ENCODE results near the gene SLC46A1.

Gene SLC46A1

DNA sequence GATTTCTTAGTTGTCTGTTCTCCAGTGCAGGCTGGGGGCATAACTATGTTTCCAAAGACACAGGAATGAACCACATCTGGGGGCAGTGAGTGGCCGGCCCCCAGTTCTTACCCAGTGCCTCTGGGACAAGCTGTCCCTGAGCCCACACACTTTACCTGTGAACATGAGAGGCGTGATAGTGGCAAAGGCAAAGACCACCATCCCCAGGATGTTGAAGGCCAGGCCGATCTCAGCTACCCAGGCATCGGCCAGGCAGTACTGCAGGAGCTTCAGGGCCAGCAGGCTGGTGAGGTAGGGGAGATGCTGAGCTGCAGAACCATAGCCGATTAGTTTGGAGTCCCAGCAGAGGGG, 1.6 kb downstream of the SLC46A1 start:
- no peak overlapping the region for H4K12ac ChIP-seq (ENCODE audit: low read depth, low read length)
- no peak overlapping the region for H3K27ac ChIP-seq (ENCODE audit: low read depth, low read length)
- peaks cover 3% of the 10 kb centered on the region for H3K79me2 ChIP-seq (ENCODE audit: control insufficient read depth, insufficient read depth, low read length, poor library complexity)
- H2BK12ac ChIP-seq (ENCODE audit: low read length), result no peak overlapping the region
- WGBS (ENCODE audit: extremely low coverage, insufficient coverage, insufficient read length), result no CpG with 5 or more reads among the region's 5 CpGs
- no peak overlapping the region for H3K4ac ChIP-seq (ENCODE audit: low read depth, low read length)
- no peaks in the 10 kb centered on the region for H3K9me3 ChIP-seq (ENCODE audit: insufficient read depth, low read depth, low read length)
- H2BK120ac ChIP-seq (ENCODE audit: insufficient read depth, low read length, poor library complexity), result no peak overlapping the region
- H3K9ac ChIP-seq (ENCODE audit: low read length), result no peak overlapping the region
- H2AK5ac ChIP-seq (ENCODE audit: low read length), result no peak overlapping the region
- H3K4me2 ChIP-seq (ENCODE audit: low read length), result no peak overlapping the region
- DNase-seq, result no peak
- no peaks in the 10 kb centered on the region for H3K27me3 ChIP-seq (ENCODE audit: insufficient read depth, low read length)
- H4K8ac ChIP-seq (ENCODE audit: low read depth, low read length), result no peak overlapping the region
- H4K91ac ChIP-seq (ENCODE audit: low read depth, low read length), result no peak overlapping the region
- H3K23ac ChIP-seq (ENCODE audit: low read length), result no peak overlapping the region
- H3K4me1 ChIP-seq (ENCODE audit: control insufficient read depth in 1 of 2, insufficient read depth in 2 of 2, low read length in 2 of 2), result peaks cover 10 to 22% of the 10 kb centered on the region in 2 experiments
- H3K4me3 ChIP-seq (ENCODE audit: low read depth, low read length), result no peak overlapping the region
- H2BK5ac ChIP-seq (ENCODE audit: low read depth, low read length, poor library complexity), result no peak overlapping the region
- peaks cover 4% of the 10 kb centered on the region for H3K79me1 ChIP-seq (ENCODE audit: low read length)
- H2AFZ ChIP-seq (ENCODE audit: insufficient read depth, low read length, poor library complexity), result no peak overlapping the region
- H3K14ac ChIP-seq (ENCODE audit: low read length), result no peak overlapping the region
- no peak overlapping the region for H3K18ac ChIP-seq (ENCODE audit: low read length)
- H3K36me3 ChIP-seq (ENCODE audit: control insufficient read depth in 1 of 2, insufficient read depth in 2 of 2, low read length in 2 of 2), result peaks cover 0 to 2% of the 10 kb centered on the region in 2 experiments

DNA sequence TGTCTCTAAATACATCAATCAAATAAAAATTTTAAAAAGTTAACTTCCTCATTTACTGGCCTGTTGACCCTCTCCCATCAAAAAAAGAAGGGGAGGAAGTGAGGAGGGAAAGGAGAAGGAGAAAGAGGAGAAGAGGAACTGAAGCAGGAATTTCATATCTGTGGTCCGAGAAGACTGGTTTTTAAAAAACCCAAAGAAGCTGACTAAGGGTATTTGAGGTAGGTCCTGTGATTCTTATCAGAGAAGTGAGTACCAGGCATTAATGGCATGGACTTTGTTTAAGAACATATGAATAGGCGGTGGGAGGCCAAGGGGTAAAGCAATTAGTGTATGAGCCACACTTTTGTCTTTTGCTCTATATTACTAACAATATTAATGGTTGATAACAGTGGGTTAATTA, 2.0 kb downstream of the SLC46A1 start:
- no peak overlapping the region for H3K14ac ChIP-seq (ENCODE audit: low read length)
- H2BK5ac ChIP-seq (ENCODE audit: low read depth, low read length, poor library complexity), result no peak overlapping the region
- peaks cover 0 to 2% of the 10 kb centered on the region in 2 experiments for H3K36me3 ChIP-seq (ENCODE audit: control insufficient read depth in 1 of 2, insufficient read depth in 2 of 2, low read length in 2 of 2)
- H3K23ac ChIP-seq (ENCODE audit: low read length), result no peak overlapping the region
- H3K4me3 ChIP-seq (ENCODE audit: low read depth, low read length), result no peak overlapping the region
- peaks cover 4% of the 10 kb centered on the region for H3K79me1 ChIP-seq (ENCODE audit: low read length)
- H3K4me1 ChIP-seq (ENCODE audit: control insufficient read depth in 1 of 2, insufficient read depth in 2 of 2, low read length in 2 of 2), result peaks cover 10 to 22% of the 10 kb centered on the region in 2 experiments
- H3K79me2 ChIP-seq (ENCODE audit: control insufficient read depth, insufficient read depth, low read length, poor library complexity), result peaks cover 3% of the 10 kb centered on the region
- no peak overlapping the region for H4K91ac ChIP-seq (ENCODE audit: low read depth, low read length)
- no peak overlapping the region for H4K12ac ChIP-seq (ENCODE audit: low read depth, low read length)
- WGBS (ENCODE audit: extremely low coverage, insufficient coverage, insufficient read length), result no CpG with 5 or more reads among the region's 2 CpGs
- H2BK120ac ChIP-seq (ENCODE audit: insufficient read depth, low read length, poor library complexity), result no peak overlapping the region
- no peak overlapping the region for H3K4me2 ChIP-seq (ENCODE audit: low read length)
- no peak overlapping the region for H2AFZ ChIP-seq (ENCODE audit: insufficient read depth, low read length, poor library complexity)
- no peak overlapping the region for H3K4ac ChIP-seq (ENCODE audit: low read depth, low read length)
- no peak overlapping the region for H3K9ac ChIP-seq (ENCODE audit: low read length)
- no peaks in the 10 kb centered on the region for H3K9me3 ChIP-seq (ENCODE audit: insufficient read depth, low read depth, low read length)
- no peak overlapping the region for H3K18ac ChIP-seq (ENCODE audit: low read length)
- DNase-seq, result no peak
- no peaks in the 10 kb centered on the region for H3K27me3 ChIP-seq (ENCODE audit: insufficient read depth, low read length)
- no peak overlapping the region for H2BK12ac ChIP-seq (ENCODE audit: low read length)
- no peak overlapping the region for H3K27ac ChIP-seq (ENCODE audit: low read depth, low read length)
- no peak overlapping the region for H2AK5ac ChIP-seq (ENCODE audit: low read length)
- no peak overlapping the region for H4K8ac ChIP-seq (ENCODE audit: low read depth, low read length)

DNA sequence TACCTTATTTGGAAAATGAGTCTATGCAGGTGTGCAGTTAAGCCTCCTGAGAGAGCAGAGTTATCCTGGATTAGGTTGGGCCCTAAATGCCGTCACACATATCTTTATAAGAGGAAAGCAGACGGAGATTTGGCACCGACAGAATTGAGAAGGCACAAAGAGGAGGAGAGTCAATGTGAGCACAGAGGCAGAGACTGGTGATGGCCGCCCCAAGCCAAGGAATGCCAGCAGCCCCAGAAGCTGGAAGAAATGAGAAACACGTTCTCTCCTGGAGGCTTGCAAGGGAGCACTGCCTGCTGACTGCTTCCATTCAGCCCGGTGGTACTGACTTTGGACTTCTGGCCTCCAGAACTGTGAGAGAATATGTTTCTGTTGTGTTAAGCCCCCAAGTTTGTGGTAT, 3.2 kb downstream of the SLC46A1 start:
- H3K4me1 ChIP-seq (ENCODE audit: control insufficient read depth in 1 of 2, insufficient read depth in 2 of 2, low read length in 2 of 2), result peaks cover 13 to 22% of the 10 kb centered on the region in 2 experiments
- H4K8ac ChIP-seq (ENCODE audit: low read depth, low read length), result no peak overlapping the region
- no peak overlapping the region for H3K18ac ChIP-seq (ENCODE audit: low read length)
- H4K12ac ChIP-seq (ENCODE audit: low read depth, low read length), result no peak overlapping the region
- no peak for DNase-seq
- H3K23ac ChIP-seq (ENCODE audit: low read length), result no peak overlapping the region
- H3K9ac ChIP-seq (ENCODE audit: low read length), result no peak overlapping the region
- peaks cover 4% of the 10 kb centered on the region for H3K79me1 ChIP-seq (ENCODE audit: low read length)
- H4K91ac ChIP-seq (ENCODE audit: low read depth, low read length), result no peak overlapping the region
- H2BK5ac ChIP-seq (ENCODE audit: low read depth, low read length, poor library complexity), result no peak overlapping the region
- H3K4ac ChIP-seq (ENCODE audit: low read depth, low read length), result no peak overlapping the region
- H2AFZ ChIP-seq (ENCODE audit: insufficient read depth, low read length, poor library complexity), result no peak overlapping the region
- peaks cover 0 to 2% of the 10 kb centered on the region in 2 experiments for H3K36me3 ChIP-seq (ENCODE audit: control insufficient read depth in 1 of 2, insufficient read depth in 2 of 2, low read length in 2 of 2)
- H3K4me3 ChIP-seq (ENCODE audit: low read depth, low read length), result no peak overlapping the region
- peaks cover 3% of the 10 kb centered on the region for H3K79me2 ChIP-seq (ENCODE audit: control insufficient read depth, insufficient read depth, low read length, poor library complexity)
- no peak overlapping the region for H2BK120ac ChIP-seq (ENCODE audit: insufficient read depth, low read length, poor library complexity)
- no peak overlapping the region for H3K27ac ChIP-seq (ENCODE audit: low read depth, low read length)
- no peaks in the 10 kb centered on the region for H3K9me3 ChIP-seq (ENCODE audit: insufficient read depth, low read depth, low read length)
- H2AK5ac ChIP-seq (ENCODE audit: low read length), result no peak overlapping the region
- no CpG with 5 or more reads among the region's 6 CpGs for WGBS (ENCODE audit: extremely low coverage, insufficient coverage, insufficient read length)
- no peak overlapping the region for H3K14ac ChIP-seq (ENCODE audit: low read length)
- no peak overlapping the region for H3K4me2 ChIP-seq (ENCODE audit: low read length)
- no peak overlapping the region for H2BK12ac ChIP-seq (ENCODE audit: low read length)
- no peaks in the 10 kb centered on the region for H3K27me3 ChIP-seq (ENCODE audit: insufficient read depth, low read length)

DNA sequence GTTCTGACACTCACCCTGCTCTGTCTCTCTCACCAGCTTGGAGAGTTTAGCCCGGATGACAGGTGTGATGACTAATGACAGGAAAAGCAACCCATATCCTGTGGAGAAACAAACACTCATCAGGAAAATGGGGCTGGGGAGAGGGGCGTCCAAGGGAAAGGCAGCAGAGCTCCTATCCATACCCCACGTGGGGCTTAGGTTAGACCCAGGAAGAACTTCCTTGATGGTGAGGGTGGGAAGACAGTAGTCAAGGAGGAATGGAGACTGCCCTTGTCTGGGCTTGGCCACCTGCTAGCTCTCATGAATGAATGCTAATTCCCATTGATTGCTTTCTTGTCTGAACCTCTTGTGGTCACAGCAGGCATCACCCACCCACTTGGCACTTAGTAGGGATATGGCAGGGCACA, 3.8 kb downstream of the SLC46A1 start:
- H3K23ac ChIP-seq (ENCODE audit: low read length), result no peak overlapping the region
- H3K79me1 ChIP-seq (ENCODE audit: low read length), result peaks cover 4% of the 10 kb centered on the region
- no peak overlapping the region for H2BK120ac ChIP-seq (ENCODE audit: insufficient read depth, low read length, poor library complexity)
- H3K18ac ChIP-seq (ENCODE audit: low read length), result no peak overlapping the region
- no peak overlapping the region for H3K14ac ChIP-seq (ENCODE audit: low read length)
- no CpG with 5 or more reads among the region's 3 CpGs for WGBS (ENCODE audit: extremely low coverage, insufficient coverage, insufficient read length)
- H4K12ac ChIP-seq (ENCODE audit: low read depth, low read length), result no peak overlapping the region
- DNase-seq, result no peak
- H2AFZ ChIP-seq (ENCODE audit: insufficient read depth, low read length, poor library complexity), result no peak overlapping the region
- no peak overlapping the region for H3K4me3 ChIP-seq (ENCODE audit: low read depth, low read length)
- peaks cover 13 to 19% of the 10 kb centered on the region in 2 experiments for H3K4me1 ChIP-seq (ENCODE audit: control insufficient read depth in 1 of 2, insufficient read depth in 2 of 2, low read length in 2 of 2)
- H3K9me3 ChIP-seq (ENCODE audit: insufficient read depth, low read depth, low read length), result no peaks in the 10 kb centered on the region
- H3K4ac ChIP-seq (ENCODE audit: low read depth, low read length), result no peak overlapping the region
- H3K9ac ChIP-seq (ENCODE audit: low read length), result no peak overlapping the region
- H2AK5ac ChIP-seq (ENCODE audit: low read length), result no peak overlapping the region
- H3K4me2 ChIP-seq (ENCODE audit: low read length), result no peak overlapping the region
- no peak overlapping the region for H2BK5ac ChIP-seq (ENCODE audit: low read depth, low read length, poor library complexity)
- no peak overlapping the region for H4K91ac ChIP-seq (ENCODE audit: low read depth, low read length)
- H3K79me2 ChIP-seq (ENCODE audit: control insufficient read depth, insufficient read depth, low read length, poor library complexity), result peaks cover 3% of the 10 kb centered on the region
- H4K8ac ChIP-seq (ENCODE audit: low read depth, low read length), result no peak overlapping the region
- no peak overlapping the region for H3K27ac ChIP-seq (ENCODE audit: low read depth, low read length)
- peaks cover 0 to 2% of the 10 kb centered on the region in 2 experiments for H3K36me3 ChIP-seq (ENCODE audit: control insufficient read depth in 1 of 2, insufficient read depth in 2 of 2, low read length in 2 of 2)
- no peaks in the 10 kb centered on the region for H3K27me3 ChIP-seq (ENCODE audit: insufficient read depth, low read length)
- H2BK12ac ChIP-seq (ENCODE audit: low read length), result no peak overlapping the region
